Uterus (tissue), 4 donors: ENCODE data around the gene LGALS4. TPM values are rescaled to one million over a fixed set of nuclear protein-coding genes. Genes with fewer than 3 reads are reported as not detected.
"Not testable (repeated sequence)": the region's sequence is repeated elsewhere in the genome, so short reads cannot be mapped to it uniquely, and the experiment has no call there.

Experiments used
- DNase-seq, 2 donors: peaks; one replicate each; pipeline ENCODE4 v3.0.0-alpha.2; 2019 to 2020
- H3K27ac ChIP-seq, 2 donors: fragments of 200-600 bp; sonication (generic); 1 replicate in 1 of 2; 2 replicates in 1 of 2; pipeline ENCODE4 v1.5.1; 2016 to 2018
- H3K27me3 ChIP-seq, 2 donors: fragments of 200-600 bp; sonication (generic); one replicate each; pipeline ENCODE4 v1.5.1; 2018 to 2019; ENCODE audit warnings: control low read depth in 1 of 2
- H3K36me3 ChIP-seq, 2 donors: fragments of 200-600 bp; sonication (generic); one replicate each; pipeline ENCODE4 v1.5.1; 2019; ENCODE audit warnings: control low read depth in 1 of 2
- H3K4me1 ChIP-seq, 2 donors: fragments of 200-600 bp; sonication (generic); one replicate each; pipeline ENCODE4 v1.5.1; 2018 to 2019; ENCODE audit warnings: control low read depth in 1 of 2
- H3K4me3 ChIP-seq, 2 donors: fragments of 200-600 bp; sonication (generic); 1 replicate in 1 of 2; 2 replicates in 1 of 2; pipeline ENCODE4 v1.5.1; 2018 to 2019; ENCODE audit warnings: mild to moderate bottlenecking in 1 of 2
- H3K9me3 ChIP-seq, 2 donors: fragments of 200-600 bp; sonication (generic); one replicate each; pipeline ENCODE4 v1.5.1; 2019; ENCODE audit warnings: control low read depth in 1 of 2
- CTCF ChIP-seq, 4 experiments: fragments of 200-600 bp in 2 of 4; fragments of 450-650 bp in 2 of 4; sonication (generic) in 2 of 4; IDR thresholded peaks; one replicate each; pipeline ENCODE4 v1.5.1; 2016 to 2019; ENCODE audit warnings: antibody characterized with exemption in 4 of 4, mild to moderate bottlenecking in 2 of 4, moderate library complexity in 1 of 4
- POLR2A ChIP-seq, 2 donors: fragments of 450-650 bp; IDR thresholded peaks; one replicate each; pipeline ENCODE4 v1.6.1; 2016; ENCODE audit warnings: antibody characterized with exemption in 2 of 2, mild to moderate bottlenecking in 1 of 2, moderate library complexity in 1 of 2
- intact Hi-C: fragments of 100-400 bp; cut with DNase I; formaldehyde crosslinking; loops from one replicate; pipeline ENCODE4 v1.15.1; 2023; ENCODE audit warnings: low total_unique reads
- total RNA-seq, 4 donors: library from RNA; depleted of rRNA in 3 of 4; stranded (reverse); fragments of >200 nt in 3 of 4; gene quantifications; one replicate each; pipeline versions ENCODE4 v1.1.0 to v1.2.4, GENCODE V29; 2014 to 2023
- donor health status: DM: yes; HTN: yes; CAD: no.

Gene LGALS4
- total RNA-seq, 4 donors from 2014 or later, result 0.51 to 4.7 (median 3.6) TPM; not detected in 1

DNA sequence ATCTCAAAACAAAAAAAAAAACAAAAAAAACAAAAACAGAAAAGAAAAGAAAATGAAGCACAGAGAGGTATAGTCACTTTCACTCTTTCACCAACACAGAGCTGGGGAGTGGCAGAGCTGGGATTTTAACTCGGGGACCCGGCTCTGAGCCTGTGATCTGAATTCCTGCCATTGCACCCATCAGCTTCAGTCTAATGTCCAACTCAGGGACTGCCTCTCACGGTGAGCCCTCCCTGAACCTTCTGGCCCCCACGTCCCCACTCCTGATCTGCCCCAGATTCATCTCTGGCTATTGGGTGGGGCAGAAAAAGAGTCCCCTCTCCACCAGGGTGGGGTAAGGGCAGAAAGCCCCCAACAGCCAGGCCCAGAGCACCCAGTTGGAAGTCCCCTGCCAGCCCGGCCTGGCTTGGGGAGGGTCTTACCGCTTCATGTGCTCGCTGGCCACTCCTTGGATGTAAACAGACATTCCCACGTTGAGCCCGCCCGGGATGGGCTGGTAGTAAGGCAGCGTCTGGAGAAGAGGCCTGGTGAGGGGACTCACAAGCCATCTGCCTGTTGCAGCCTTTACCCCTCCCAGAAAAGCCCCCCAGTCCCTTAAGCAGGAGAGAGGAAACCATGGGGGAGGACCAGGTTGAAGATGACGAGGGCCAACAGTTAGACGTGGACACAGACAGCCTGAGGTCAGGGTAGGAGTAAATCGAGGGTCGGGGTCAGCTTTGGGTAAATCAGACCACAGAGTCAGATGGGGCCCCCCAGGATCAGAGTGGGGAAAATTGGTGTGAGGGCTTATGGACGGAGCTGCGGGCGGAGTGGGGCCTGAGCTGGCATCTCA lies 520 bp downstream of the LGALS4 start:
- no peak for DNase-seq
- no peaks in the 10 kb centered on the region for H3K9me3 ChIP-seq
- intact Hi-C loops, result no loop called here
- no peak overlapping the region for H3K4me3 ChIP-seq
- H3K36me3 ChIP-seq, result no peaks in the 10 kb centered on the region
- no peak overlapping the region for H3K27ac ChIP-seq
- H3K27me3 ChIP-seq, result no peaks in the 10 kb centered on the region
- TF ChIP-seq CTCF (IDR thresholded peaks at IDR 0.05) (no peak), POLR2A (IDR thresholded peaks at IDR 0.05) (no peak)
- H3K4me1 ChIP-seq, result no peaks in the 10 kb centered on the region

- intact Hi-C loops, result no loop called here
- no peaks in the 10 kb centered on the region for H3K4me1 ChIP-seq
- TF ChIP-seq CTCF (IDR thresholded peaks at IDR 0.05), result no peak
- no peak for TF ChIP-seq POLR2A (IDR thresholded peaks at IDR 0.05)
Observed at GRCh38 chr19:38809592-38810252, 3.0 kb downstream of the LGALS4 start.

DNA sequence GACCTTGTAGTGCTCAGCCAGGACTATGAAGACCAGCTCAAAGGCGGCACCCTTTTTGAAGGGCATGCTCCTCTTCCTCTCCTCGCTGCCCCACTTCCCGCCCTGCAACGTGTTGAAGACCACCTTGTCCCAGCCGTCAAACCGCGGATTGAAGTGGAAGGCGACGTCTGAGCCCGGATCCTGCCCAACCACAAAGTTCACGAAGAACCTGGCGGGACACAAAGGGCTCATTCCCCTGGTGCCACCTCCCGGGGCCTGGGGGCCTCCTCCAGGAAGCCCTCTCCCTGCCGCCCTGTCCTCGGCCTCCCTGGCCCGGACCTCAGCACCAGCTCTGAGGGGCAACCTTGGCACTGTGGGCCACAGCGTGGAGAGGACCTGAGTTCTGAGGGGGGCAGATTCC lies 4.0 kb downstream of the LGALS4 start:
- no peaks in the 10 kb centered on the region for H3K4me1 ChIP-seq
- no peaks in the 10 kb centered on the region for H3K27me3 ChIP-seq
- no peak overlapping the region for H3K27ac ChIP-seq
- no peaks in the 10 kb centered on the region for H3K36me3 ChIP-seq
- no peak for TF ChIP-seq POLR2A (IDR thresholded peaks at IDR 0.05)
- TF ChIP-seq CTCF (IDR thresholded peaks at IDR 0.05), result no peak
- no peak for DNase-seq
- intact Hi-C loops, result no loop called here
- no peaks in the 10 kb centered on the region for H3K9me3 ChIP-seq
- H3K4me3 ChIP-seq, result no peak overlapping the region

More at GRCh38 chr19:38809592-38810252, 3.0 kb downstream of the LGALS4 start:
- H3K36me3 ChIP-seq, result no peaks in the 10 kb centered on the region
- no peak for DNase-seq
- no peak overlapping the region for H3K4me3 ChIP-seq
- H3K27me3 ChIP-seq, result no peaks in the 10 kb centered on the region
- no peaks in the 10 kb centered on the region for H3K9me3 ChIP-seq
- no peak overlapping the region for H3K27ac ChIP-seq

DNA sequence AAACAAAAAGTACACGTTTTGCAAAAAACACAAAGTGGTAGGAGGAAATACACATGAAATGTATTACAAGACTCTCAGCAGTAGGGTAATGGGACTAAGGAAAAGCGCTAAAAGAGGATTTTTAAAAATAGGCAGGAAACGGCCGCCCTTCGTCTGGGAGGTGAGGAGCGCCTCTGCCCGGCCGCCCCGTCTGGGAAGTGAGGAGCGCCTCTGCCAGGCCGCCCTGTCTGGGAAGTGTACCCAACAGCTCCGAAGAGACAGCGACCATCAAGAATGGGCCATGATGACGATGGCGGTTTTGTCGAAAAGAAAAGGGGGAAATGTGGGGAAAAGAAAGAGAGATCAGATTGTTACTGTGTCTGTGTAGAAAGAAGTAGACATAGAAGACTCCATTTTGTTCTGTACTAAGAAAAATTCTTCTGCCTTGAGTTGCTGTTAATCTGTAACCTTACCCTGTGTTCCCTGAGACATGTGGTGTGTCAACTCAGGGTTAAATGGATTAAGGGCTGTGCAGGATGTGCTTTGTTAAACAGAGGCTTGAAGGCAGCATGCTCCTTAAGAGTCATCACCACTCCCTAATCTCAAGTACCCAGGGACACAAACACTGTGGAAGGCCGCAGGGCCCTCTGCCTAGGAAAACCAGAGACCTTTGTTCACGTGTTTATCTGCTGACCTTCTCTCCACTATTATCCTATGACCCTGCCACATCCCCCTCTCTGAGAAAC lies 5.2 kb downstream of the LGALS4 start:
- DNase-seq, H3K4me1 ChIP-seq, intact Hi-C loops, H3K9me3 ChIP-seq, H3K27me3 ChIP-seq, H3K4me3 ChIP-seq, H3K36me3 ChIP-seq, H3K27ac ChIP-seq: not testable (repeated sequence)

DNA sequence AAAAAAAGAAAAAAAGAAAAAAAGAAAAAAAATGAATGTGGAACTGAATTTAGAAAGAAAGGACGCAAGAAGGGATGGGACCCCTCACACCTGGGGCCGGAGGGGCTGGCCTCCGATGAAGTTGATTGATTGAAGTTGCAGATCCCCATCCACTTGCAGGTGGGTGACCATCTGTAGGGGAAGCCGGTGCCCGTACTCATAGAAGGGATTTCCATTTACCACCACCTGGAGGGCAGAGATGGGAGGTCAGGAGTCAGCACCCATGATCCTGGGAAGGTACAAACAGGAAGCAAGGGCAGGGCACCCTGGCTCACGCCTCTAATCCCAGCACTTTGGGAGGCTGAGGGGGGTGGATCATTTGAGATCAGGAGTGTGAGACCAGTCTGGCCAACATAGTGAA lies 6.4 kb downstream of the LGALS4 start:
- intact Hi-C loops, result no loop called here
- no peak overlapping the region for H3K4me3 ChIP-seq
- TF ChIP-seq CTCF (IDR thresholded peaks at IDR 0.05), result no peak
- TF ChIP-seq POLR2A (IDR thresholded peaks at IDR 0.05), result no peak
- no peak for DNase-seq
- no peaks in the 10 kb centered on the region for H3K9me3 ChIP-seq
- H3K27me3 ChIP-seq, result no peaks in the 10 kb centered on the region
- no peaks in the 10 kb centered on the region for H3K36me3 ChIP-seq
- H3K27ac ChIP-seq, result no peak overlapping the region
- H3K4me1 ChIP-seq, result no peaks in the 10 kb centered on the region
